OCI-LY1 (cell line): ENCODE results near the gene GPR180.

ENCODE experiments used
- EZH2 ChIP-seq: fragments of 200-600 bp; sonication (generic), shearing (Covaris generic); IDR thresholded peaks from 2 replicates; pipeline ENCODE4 v1.8.0; 2017; ENCODE audit warnings: borderline replicate concordance, mixed run types, mild to moderate bottlenecking, antibody characterized with exemption, low read length, moderate library complexity, mixed read lengths
- TF ChIP-seq, protein P1 (sequence below): fragments of 200-600 bp; sonication (generic), shearing (Covaris generic); IDR thresholded peaks from 2 replicates; pipeline ENCODE4 v1.5.1; 2017; ENCODE audit warnings: mild to moderate bottlenecking, antibody characterized with exemption, low read length, moderate library complexity, mixed read lengths

DNA sequence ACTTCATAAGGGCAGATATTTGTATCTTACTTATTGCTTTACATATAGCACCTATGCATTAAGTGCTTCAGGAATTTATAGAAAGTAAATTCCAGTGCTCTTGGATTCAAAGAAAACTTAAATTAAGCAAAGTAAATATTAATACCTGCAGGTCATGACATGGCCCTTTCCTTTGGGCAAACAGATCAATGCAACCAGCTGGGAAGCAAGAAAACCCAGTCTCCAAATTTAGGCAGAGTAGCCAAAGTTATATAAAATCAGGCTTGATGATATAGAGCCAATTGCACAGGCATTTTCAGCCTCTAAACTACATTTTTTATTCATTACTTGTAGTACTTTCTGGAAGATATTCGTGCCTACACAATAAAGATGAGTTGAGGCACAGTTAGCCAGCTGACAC lies 22.6 kb upstream of the GPR180 start:
- TF ChIP-seq, protein P1, sequence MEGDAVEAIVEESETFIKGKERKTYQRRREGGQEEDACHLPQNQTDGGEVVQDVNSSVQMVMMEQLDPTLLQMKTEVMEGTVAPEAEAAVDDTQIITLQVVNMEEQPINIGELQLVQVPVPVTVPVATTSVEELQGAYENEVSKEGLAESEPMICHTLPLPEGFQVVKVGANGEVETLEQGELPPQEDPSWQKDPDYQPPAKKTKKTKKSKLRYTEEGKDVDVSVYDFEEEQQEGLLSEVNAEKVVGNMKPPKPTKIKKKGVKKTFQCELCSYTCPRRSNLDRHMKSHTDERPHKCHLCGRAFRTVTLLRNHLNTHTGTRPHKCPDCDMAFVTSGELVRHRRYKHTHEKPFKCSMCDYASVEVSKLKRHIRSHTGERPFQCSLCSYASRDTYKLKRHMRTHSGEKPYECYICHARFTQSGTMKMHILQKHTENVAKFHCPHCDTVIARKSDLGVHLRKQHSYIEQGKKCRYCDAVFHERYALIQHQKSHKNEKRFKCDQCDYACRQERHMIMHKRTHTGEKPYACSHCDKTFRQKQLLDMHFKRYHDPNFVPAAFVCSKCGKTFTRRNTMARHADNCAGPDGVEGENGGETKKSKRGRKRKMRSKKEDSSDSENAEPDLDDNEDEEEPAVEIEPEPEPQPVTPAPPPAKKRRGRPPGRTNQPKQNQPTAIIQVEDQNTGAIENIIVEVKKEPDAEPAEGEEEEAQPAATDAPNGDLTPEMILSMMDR: no peak
- TF ChIP-seq EZH2: no peak
